Midbrain (tissue), 1 donor: ENCODE measurements around the gene PABPN1L.
"Not testable (repeated sequence)": the region's sequence is repeated elsewhere in the genome, so short reads cannot be mapped to it uniquely, and the experiment has no call there.

Experiments
- DNase-seq: peaks from one replicate; lab custom pipeline; 2025; lab: John Stamatoyannopoulos, UW

Gene PABPN1L

DNA sequence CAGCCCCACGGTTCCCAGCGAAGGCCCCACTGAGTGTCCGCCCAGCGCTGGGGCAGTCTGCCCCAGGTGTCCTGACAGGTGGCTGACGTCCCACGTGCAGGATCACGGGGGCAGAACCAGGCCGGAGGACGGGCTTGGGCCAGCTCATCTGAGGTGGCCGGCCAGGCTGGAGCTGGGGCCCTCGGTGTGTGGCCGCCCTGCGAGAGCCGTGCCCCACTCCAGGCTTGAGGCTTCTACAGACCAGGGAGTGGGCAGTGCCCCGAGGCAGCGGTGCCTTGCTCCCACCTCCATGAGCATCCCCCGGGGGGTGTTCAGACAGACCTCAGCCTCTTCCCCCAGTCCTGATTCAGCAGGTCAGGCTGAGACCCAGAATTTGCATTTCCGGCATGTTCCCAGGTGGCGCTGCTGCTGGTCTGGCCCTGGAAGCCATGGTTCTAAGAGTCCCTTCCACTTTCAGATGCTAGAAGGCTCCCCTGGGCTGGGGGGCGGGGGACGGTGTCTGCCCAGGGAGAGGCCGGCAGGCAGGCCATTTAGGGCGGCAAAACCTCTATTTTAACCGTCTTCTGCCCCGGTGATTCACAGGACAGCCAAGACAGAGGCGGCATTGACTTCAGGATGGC lies 35.4 kb upstream of the PABPN1L start:
- DNase-seq: no peak

DNA sequence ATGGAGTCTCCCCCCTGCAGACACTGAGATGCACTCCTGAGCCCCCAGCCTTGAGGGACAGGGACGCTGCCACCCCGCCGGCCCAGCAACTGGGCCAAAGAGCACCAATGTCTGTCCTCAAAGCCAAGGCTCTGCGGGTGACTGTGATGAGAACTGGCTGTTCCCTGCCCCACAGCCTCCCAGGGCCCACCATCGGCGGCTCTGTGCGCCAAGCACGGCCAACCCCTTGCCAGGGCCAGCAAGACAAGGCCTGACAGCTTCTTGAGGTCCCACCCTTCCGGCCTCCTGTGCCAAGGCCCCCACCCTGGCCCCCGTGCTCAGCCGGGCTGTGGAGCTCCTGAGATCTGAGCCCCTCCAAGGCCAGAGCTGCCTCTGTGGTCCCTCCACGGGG lies 34.2 kb upstream of the PABPN1L start:
- no peak for DNase-seq

DNA sequence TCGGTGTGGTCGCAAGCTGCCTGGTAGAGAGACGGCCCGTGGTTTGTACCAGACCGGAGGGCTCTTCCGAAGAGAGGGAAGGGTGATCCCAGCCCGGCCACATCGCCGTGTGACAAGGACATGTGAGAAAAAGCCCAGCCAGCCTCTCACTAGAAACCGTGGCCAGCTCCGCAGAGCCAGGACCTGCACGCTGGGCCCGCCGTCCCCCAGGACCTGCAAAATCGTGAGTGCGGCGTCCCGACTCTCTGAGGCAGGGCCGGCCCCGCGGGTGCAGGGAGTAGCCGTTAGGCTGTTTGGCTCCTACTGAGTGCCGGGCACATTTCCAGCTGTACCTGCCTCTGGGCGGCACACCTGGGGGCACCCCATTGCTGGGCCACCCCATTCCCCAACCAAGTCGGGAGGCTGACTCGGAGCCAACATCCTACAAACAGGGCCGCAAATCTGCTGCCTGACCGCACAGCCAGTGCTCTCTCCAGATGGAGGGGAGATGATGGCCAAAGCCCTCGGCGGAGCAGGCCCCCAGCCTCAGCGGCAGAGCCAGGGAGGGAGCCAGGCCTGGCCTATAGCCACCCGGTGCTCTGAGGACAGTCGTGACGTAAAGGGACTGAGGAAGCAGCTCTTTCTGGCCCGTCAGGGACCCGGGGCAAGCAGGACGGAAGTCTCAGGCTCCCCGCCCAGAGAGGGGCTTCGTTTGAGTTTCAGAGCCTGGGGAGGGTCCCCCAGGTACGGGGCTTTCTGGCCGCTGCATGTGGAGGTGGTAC lies 33.6 kb upstream of the PABPN1L start:
- DNase-seq: no peak

GRCh38 chr16:88897696-88898425 lies 31.4 kb upstream of the PABPN1L start:
- DNase-seq: no peak

- DNase-seq: no peak
Measured at GRCh38 chr16:88896238-88897070, 30.0 kb upstream of the PABPN1L start.

- no peak for DNase-seq
Measured at GRCh38 chr16:88895335-88895734, 28.9 kb upstream of the PABPN1L start.

GRCh38 chr16:88894681-88895300 lies 28.3 kb upstream of the PABPN1L start:
- no peak for DNase-seq

GRCh38 chr16:88894266-88894665 lies 27.8 kb upstream of the PABPN1L start:
- not testable (repeated sequence) for DNase-seq

- no peak for DNase-seq
Measured at GRCh38 chr16:88893127-88893968, 26.9 kb upstream of the PABPN1L start.

GRCh38 chr16:88892065-88892464 lies 25.6 kb upstream of the PABPN1L start:
- DNase-seq: no peak

DNA sequence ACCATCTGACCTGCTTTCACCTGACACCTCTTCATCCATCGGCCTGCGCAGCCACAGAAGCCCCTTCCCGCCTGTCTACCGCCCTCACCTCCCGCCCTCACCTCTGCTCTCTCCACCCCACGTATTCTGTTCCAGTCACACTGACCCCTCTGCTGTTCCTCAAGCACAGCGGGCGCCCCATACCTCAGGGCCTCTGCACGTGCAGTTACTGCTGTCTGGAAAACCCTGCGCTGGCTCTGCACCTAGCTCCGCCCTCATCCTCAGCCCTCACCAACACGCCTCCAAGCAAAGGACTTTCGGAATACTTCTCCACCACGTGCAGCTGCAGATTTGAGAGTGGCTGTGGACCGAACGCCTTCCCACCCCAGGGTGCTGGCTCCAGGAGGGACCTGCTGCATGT lies 24.6 kb upstream of the PABPN1L start:
- DNase-seq: no peak

- DNase-seq: not testable (repeated sequence)
Measured at GRCh38 chr16:88889702-88890352, 23.4 kb upstream of the PABPN1L start.

DNA sequence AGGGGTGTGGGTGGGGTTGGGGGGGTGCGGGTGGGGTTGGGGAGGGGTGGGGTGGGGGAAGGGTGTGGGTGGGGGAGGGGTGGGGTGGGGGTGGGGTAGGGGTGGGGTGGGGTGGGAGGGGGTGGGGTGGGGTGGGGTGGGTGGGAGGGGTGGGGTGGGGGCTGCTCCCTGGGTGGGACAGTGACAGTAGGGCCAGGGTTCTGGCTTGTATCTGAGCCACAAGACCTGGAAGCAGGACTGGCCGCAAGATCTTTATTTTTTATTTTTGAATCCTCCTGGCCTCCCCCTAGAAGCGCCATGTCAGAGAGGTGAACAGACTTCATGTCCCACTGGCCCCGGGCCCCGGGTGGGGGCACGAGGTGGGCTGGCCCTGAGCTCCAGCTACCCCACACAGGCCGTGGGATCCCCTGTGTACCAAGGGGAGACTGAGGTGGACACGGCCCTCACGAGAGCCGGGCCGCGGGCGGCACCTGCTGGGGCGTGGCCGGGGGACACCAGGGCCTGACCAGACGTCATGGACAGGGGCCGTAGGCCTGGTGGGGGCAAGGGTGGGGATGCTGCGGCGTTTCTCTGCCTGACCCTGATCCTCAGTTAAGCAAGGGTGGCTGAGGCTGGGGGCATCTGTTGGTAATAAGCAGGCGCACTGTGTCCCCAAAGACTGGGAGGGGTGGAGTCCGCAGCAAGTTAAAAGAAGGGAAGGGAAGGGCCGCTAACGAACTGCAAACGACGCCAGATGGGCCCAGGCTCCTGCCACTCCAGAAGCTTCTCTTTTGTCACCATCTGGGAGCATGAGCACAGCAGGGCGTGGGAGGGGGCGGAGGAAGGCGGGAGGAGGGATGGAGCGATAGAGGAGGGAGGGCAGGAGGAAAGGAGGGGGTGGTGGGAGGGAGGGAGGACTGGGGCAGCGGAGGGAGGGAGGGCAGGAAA lies 22.3 kb upstream of the PABPN1L start:
- no peak for DNase-seq

DNA sequence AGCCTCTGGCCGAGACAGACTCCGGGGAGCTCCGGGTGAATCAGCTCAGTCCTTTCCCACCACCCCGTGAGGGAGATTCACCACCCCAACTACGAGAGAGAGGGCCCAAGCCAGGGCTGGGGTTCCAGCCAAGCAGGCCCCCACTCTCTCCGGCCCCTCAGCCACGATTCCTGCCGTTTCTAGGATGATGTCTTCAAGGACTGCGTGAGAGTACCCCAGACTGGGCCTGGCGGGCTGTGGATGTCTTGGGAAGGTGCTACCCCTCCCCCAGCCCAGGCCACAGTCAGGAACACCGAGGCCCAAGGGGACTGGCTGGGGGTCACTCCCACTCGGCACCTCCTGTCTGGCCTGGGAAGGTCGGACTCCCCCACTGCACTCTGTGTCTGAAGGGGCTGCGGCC lies 21.6 kb upstream of the PABPN1L start:
- DNase-seq: no peak

GRCh38 chr16:88886845-88887521 lies 20.5 kb upstream of the PABPN1L start:
- DNase-seq: no peak

DNA sequence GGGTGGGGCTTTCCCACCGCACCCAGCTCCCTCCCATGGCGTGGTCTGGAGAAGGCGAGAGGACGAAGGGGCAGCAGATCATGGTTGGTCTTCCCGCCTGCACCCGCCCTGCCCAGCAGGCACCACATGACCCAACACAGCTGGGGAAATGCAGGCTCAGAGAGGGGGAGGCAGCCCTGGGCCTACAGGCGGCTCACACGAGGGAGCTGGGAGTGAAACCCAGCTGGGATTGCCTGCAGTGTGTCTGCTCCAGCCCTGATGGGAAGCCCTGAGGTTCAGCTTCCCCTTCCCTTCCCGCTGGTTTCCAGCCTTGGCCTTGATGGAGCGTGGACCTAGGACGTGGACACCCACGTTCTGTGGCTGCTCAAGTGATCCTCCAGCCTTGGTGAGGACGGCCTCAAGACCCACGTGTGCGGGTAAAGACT lies 20.0 kb upstream of the PABPN1L start:
- no peak for DNase-seq

GRCh38 chr16:88885693-88886280 lies 19.3 kb upstream of the PABPN1L start:
- DNase-seq: no peak
